OCI-LY1 (cell line): ENCODE results near the gene ARPP19.
A peak's percentile ranks its signal among the peaks of the same experiment; 100 is the strongest.

ENCODE experiments used
- H2AFZ ChIP-seq: fragments of 200-600 bp; sonication (generic), shearing (Covaris generic); 2 replicates; pipeline ENCODE4 v1.6.0; 2014; ENCODE audit warnings: antibody characterized with exemption, mild to moderate bottlenecking, low read length
- H3F3A ChIP-seq: fragments of 200-600 bp; sonication (generic), shearing (Covaris generic); 2 replicates; pipeline ENCODE4 v1.6.0; 2014; ENCODE audit warnings: mild to moderate bottlenecking, antibody characterized with exemption, low read length, moderate library complexity; ENCODE audit not compliant: insufficient read depth
- H3K27ac ChIP-seq: fragments of 200-600 bp; sonication (generic); 2 replicates; pipeline ENCODE4 v1.5.1; 2014; ENCODE audit warnings: low read length, mixed run types, mild to moderate bottlenecking, low read depth; ENCODE audit not compliant: poor library complexity, severe bottlenecking
- H3K27me3 ChIP-seq: fragments of 200-600 bp; sonication (generic); 2 replicates; pipeline ENCODE4 v1.6.0; 2014; ENCODE audit warnings: antibody characterized with exemption, mild to moderate bottlenecking, low read length, moderate library complexity; ENCODE audit not compliant: insufficient read depth
- H3K36me3 ChIP-seq: fragments of 200-600 bp; sonication (generic); 2 replicates; pipeline ENCODE4 v1.6.1; 2014; ENCODE audit warnings: mild to moderate bottlenecking, antibody characterized with exemption, low read length, moderate library complexity, mixed read lengths; ENCODE audit not compliant: insufficient read depth
- H3K4me1 ChIP-seq: fragments of 200-600 bp; sonication (generic); 2 replicates; pipeline ENCODE4 v1.5.1; 2014; ENCODE audit warnings: mild to moderate bottlenecking, low read length, moderate library complexity; ENCODE audit not compliant: insufficient read depth, severe bottlenecking
- H3K4me2 ChIP-seq: fragments of 200-600 bp; sonication (generic), shearing (Covaris generic); 2 replicates; pipeline ENCODE4 v1.6.1; 2014; ENCODE audit warnings: low read length
- H3K4me3 ChIP-seq: fragments of 200-600 bp; sonication (generic); 2 replicates; pipeline ENCODE4 v1.5.1; 2014; ENCODE audit warnings: low read length, low read depth, mild to moderate bottlenecking, mixed read lengths; ENCODE audit not compliant: poor library complexity, severe bottlenecking
- H3K79me2 ChIP-seq: fragments of 200-600 bp; shearing (Covaris generic); 2 replicates; pipeline ENCODE4 v1.6.1; 2016; ENCODE audit warnings: mixed run types, low read length, mixed read lengths; ENCODE audit not compliant: insufficient read depth
- H3K9ac ChIP-seq: fragments of 200-600 bp; sonication (generic), shearing (Covaris generic); 2 replicates; pipeline ENCODE4 v1.6.1; 2014; ENCODE audit warnings: mild to moderate bottlenecking, low read length, mixed read lengths
- H3K9me2 ChIP-seq: fragments of 200-600 bp; sonication (generic), shearing (Covaris generic); 2 replicates; pipeline ENCODE4 v1.6.1; 2014; ENCODE audit warnings: low read depth, mild to moderate bottlenecking, low read length, mixed read lengths
- H3K9me3 ChIP-seq: fragments of 200-600 bp; shearing (Covaris generic); 2 replicates; pipeline ENCODE4 v1.6.1; 2014; ENCODE audit warnings: low read length, mixed read lengths
- H4K20me1 ChIP-seq: fragments of 200-600 bp; sonication (generic), shearing (Covaris generic); 2 replicates; pipeline ENCODE4 v1.6.0; 2016; ENCODE audit warnings: mild to moderate bottlenecking, low read length; ENCODE audit not compliant: insufficient read depth
- CTCF ChIP-seq: fragments of 200-600 bp; sonication (generic), shearing (Covaris generic); IDR thresholded peaks from 2 replicates; pipeline ENCODE4 v1.5.1; 2017; ENCODE audit warnings: mild to moderate bottlenecking, antibody characterized with exemption, low read length, moderate library complexity, mixed read lengths
- EZH2 ChIP-seq: fragments of 200-600 bp; sonication (generic), shearing (Covaris generic); IDR thresholded peaks from 2 replicates; pipeline ENCODE4 v1.8.0; 2017; ENCODE audit warnings: borderline replicate concordance, mixed run types, mild to moderate bottlenecking, antibody characterized with exemption, low read length, moderate library complexity, mixed read lengths

ARPP19 gene

GRCh38 chr15:52568601-52569585 is at the start of gene ARPP19:
TSS of gene ARPP19 (minus strand) at chr15:52569030. CDS start at chr15:52568892, 138 bp downstream.
- peak within 1 kb of the TSS; percentile 99 for H2AFZ ChIP-seq
- H3K9me3 ChIP-seq: no peaks in the 10 kb centered on the region
- no peaks in the 10 kb centered on the region for H3K9me2 ChIP-seq
- peaks cover 42% of the 10 kb centered on the region for H3K4me1 ChIP-seq
- peak within 1 kb of the TSS; percentile 86 for H3K4me3 ChIP-seq
- no peaks in the 10 kb centered on the region for H3K27me3 ChIP-seq
- peaks cover 12% of the 10 kb centered on the region for H3K36me3 ChIP-seq
- TF ChIP-seq EZH2 (no peak), CTCF (peak; percentile 29; the same call in 1 of the 2 replicates)
- peak within 1 kb of the TSS; percentile 92 for H3K4me2 ChIP-seq
- H3K79me2 ChIP-seq: peaks cover 46% of the 10 kb centered on the region
- peak within 1 kb of the TSS; percentile 94 for H3K9ac ChIP-seq
- peak within 1 kb of the TSS; percentile 84 for H3K27ac ChIP-seq
- H3F3A ChIP-seq: peaks cover 4% of the 10 kb centered on the region; the same call in 1 of the 2 replicates
- 0 out of 2 replicates have a peak, but pooled peaks cover 3% of the 10 kb centered on the region for H4K20me1 ChIP-seq

- Histone ChIP-seq H2AFZ (no peak overlapping the region), H3K9ac (no peak overlapping the region), H3F3A (no peaks in the 10 kb centered on the region), H3K9me2 (no peaks in the 10 kb centered on the region), H3K27ac (no peak overlapping the region), H4K20me1 (no peaks in the 10 kb centered on the region), H3K36me3 (peaks cover 86% of the 10 kb centered on the region), H3K9me3 (no peaks in the 10 kb centered on the region), H3K4me2 (no peak overlapping the region), H3K27me3 (no peaks in the 10 kb centered on the region), H3K79me2 (no peaks in the 10 kb centered on the region), H3K4me1 (no peaks in the 10 kb centered on the region), H3K4me3 (no peak overlapping the region)
- TF ChIP-seq CTCF (no peak), EZH2 (no peak)
These were observed 48.2 kb upstream of the ARPP19 start for GRCh38 chr15:52617026-52617425.

GRCh38 chr15:52615302-52615701 is 46.5 kb upstream of the ARPP19 start:
- Histone ChIP-seq H3K9ac (no peak overlapping the region), H3F3A (no peaks in the 10 kb centered on the region), H3K79me2 (no peaks in the 10 kb centered on the region), H3K27me3 (no peaks in the 10 kb centered on the region), H4K20me1 (no peaks in the 10 kb centered on the region), H3K9me3 (no peaks in the 10 kb centered on the region), H3K4me1 (no peaks in the 10 kb centered on the region), H3K4me3 (no peak overlapping the region), H3K36me3 (peaks cover 91% of the 10 kb centered on the region), H3K4me2 (no peak overlapping the region), H2AFZ (no peak overlapping the region), H3K27ac (no peak overlapping the region), H3K9me2 (no peaks in the 10 kb centered on the region)
- TF ChIP-seq CTCF: no peak
- no peak for TF ChIP-seq EZH2
